ENCODE results near the gene CDON. TPM values are rescaled to one million over a fixed set of nuclear protein-coding genes. Genes with fewer than 3 reads are reported as not detected.

CDON gene
- total and polyA plus RNA-seq, 2 of the 13 experiments (the other 11 are each of a cell fraction or from before 2014, with no cell fraction given): 9.6 to 12.8 TPM

DNA sequence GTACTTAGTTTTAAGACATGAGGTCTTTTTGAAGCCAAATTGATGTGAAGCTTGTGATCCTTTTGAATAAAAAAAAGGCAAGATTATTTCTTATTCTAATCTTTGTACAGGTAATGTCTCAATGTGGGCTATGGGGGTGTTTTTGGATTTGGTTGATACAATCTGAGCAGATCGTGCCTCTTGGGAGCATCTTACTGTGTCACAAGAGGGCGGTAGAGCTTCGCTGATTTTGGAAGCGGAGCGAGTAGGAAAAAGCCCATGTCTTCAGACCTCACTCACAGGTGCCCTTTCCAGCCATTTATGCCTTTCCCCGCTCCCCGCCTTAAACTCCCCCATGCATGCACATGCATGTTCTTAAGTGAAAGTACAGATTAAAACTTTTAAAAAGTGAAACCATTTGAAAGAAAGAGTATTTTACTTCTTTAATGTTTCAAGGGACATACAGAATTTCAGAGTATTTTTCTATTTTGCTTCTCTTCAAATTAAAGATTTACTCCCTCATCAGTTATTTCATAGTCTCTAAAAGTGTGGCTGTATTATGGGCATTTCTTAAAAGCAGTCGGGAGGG lies 139.6 kb downstream of the CDON start (continued):
- TF ChIP-seq, protein P1, sequence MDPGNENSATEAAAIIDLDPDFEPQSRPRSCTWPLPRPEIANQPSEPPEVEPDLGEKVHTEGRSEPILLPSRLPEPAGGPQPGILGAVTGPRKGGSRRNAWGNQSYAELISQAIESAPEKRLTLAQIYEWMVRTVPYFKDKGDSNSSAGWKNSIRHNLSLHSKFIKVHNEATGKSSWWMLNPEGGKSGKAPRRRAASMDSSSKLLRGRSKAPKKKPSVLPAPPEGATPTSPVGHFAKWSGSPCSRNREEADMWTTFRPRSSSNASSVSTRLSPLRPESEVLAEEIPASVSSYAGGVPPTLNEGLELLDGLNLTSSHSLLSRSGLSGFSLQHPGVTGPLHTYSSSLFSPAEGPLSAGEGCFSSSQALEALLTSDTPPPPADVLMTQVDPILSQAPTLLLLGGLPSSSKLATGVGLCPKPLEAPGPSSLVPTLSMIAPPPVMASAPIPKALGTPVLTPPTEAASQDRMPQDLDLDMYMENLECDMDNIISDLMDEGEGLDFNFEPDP (CRISPR knock-in tag; conservative IDR thresholded peaks at IDR 0.05): no peak
- TF ChIP-seq ZNF234 (CRISPR knock-in tag; conservative IDR thresholded peaks at IDR 0.05) (no peak), ZNF230 (CRISPR knock-in tag; IDR thresholded peaks at IDR 0.05) (no peak), EP300 (IDR thresholded peaks at IDR 0.05; ENCODE audit: low read depth in 2 of 2, low read length in 2 of 2) (no peak), EP300 (CRISPR knock-in tag; IDR thresholded peaks at IDR 0.05; ENCODE audit: borderline replicate concordance) (no peak), ZNF619 (CRISPR knock-in tag; IDR thresholded peaks at IDR 0.05) (no peak), HNF4G (IDR thresholded peaks at IDR 0.05; ENCODE audit: borderline replicate concordance, low read depth, low read length) (no peak), HNF4G (CRISPR knock-in tag; IDR thresholded peaks at IDR 0.05; ENCODE audit: borderline replicate concordance, low read depth) (no peak), KDM2A (CRISPR knock-in tag; IDR thresholded peaks at IDR 0.05; ENCODE audit: borderline replicate concordance, low read depth) (0 out of 2 replicates have a peak, but pooled peaks have one; percentile 29), IRX3 (CRISPR knock-in tag; IDR thresholded peaks at IDR 0.05; ENCODE audit: borderline replicate concordance, low read depth) (no peak)
- TF ChIP-seq, protein P2, sequence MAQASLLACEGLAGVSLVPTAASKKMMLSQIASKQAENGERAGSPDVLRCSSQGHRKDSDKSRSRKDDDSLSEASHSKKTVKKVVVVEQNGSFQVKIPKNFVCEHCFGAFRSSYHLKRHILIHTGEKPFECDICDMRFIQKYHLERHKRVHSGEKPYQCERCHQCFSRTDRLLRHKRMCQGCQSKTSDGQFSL (CRISPR knock-in tag; IDR thresholded peaks at IDR 0.05): no peak
- TF ChIP-seq, protein P3, sequence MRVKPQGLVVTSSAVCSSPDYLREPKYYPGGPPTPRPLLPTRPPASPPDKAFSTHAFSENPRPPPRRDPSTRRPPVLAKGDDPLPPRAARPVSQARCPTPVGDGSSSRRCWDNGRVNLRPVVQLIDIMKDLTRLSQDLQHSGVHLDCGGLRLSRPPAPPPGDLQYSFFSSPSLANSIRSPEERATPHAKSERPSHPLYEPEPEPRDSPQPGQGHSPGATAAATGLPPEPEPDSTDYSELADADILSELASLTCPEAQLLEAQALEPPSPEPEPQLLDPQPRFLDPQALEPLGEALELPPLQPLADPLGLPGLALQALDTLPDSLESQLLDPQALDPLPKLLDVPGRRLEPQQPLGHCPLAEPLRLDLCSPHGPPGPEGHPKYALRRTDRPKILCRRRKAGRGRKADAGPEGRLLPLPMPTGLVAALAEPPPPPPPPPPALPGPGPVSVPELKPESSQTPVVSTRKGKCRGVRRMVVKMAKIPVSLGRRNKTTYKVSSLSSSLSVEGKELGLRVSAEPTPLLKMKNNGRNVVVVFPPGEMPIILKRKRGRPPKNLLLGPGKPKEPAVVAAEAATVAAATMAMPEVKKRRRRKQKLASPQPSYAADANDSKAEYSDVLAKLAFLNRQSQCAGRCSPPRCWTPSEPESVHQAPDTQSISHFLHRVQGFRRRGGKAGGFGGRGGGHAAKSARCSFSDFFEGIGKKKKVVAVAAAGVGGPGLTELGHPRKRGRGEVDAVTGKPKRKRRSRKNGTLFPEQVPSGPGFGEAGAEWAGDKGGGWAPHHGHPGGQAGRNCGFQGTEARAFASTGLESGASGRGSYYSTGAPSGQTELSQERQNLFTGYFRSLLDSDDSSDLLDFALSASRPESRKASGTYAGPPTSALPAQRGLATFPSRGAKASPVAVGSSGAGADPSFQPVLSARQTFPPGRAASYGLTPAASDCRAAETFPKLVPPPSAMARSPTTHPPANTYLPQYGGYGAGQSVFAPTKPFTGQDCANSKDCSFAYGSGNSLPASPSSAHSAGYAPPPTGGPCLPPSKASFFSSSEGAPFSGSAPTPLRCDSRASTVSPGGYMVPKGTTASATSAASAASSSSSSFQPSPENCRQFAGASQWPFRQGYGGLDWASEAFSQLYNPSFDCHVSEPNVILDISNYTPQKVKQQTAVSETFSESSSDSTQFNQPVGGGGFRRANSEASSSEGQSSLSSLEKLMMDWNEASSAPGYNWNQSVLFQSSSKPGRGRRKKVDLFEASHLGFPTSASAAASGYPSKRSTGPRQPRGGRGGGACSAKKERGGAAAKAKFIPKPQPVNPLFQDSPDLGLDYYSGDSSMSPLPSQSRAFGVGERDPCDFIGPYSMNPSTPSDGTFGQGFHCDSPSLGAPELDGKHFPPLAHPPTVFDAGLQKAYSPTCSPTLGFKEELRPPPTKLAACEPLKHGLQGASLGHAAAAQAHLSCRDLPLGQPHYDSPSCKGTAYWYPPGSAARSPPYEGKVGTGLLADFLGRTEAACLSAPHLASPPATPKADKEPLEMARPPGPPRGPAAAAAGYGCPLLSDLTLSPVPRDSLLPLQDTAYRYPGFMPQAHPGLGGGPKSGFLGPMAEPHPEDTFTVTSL (CRISPR knock-in tag; IDR thresholded peaks at IDR 0.05; ENCODE audit: borderline replicate concordance): no peak
- TF ChIP-seq, protein P4, sequence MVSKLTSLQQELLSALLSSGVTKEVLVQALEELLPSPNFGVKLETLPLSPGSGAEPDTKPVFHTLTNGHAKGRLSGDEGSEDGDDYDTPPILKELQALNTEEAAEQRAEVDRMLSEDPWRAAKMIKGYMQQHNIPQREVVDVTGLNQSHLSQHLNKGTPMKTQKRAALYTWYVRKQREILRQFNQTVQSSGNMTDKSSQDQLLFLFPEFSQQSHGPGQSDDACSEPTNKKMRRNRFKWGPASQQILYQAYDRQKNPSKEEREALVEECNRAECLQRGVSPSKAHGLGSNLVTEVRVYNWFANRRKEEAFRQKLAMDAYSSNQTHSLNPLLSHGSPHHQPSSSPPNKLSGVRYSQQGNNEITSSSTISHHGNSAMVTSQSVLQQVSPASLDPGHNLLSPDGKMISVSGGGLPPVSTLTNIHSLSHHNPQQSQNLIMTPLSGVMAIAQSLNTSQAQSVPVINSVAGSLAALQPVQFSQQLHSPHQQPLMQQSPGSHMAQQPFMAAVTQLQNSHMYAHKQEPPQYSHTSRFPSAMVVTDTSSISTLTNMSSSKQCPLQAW (CRISPR knock-in tag; IDR thresholded peaks at IDR 0.05): no peak
- TF ChIP-seq, protein P5, sequence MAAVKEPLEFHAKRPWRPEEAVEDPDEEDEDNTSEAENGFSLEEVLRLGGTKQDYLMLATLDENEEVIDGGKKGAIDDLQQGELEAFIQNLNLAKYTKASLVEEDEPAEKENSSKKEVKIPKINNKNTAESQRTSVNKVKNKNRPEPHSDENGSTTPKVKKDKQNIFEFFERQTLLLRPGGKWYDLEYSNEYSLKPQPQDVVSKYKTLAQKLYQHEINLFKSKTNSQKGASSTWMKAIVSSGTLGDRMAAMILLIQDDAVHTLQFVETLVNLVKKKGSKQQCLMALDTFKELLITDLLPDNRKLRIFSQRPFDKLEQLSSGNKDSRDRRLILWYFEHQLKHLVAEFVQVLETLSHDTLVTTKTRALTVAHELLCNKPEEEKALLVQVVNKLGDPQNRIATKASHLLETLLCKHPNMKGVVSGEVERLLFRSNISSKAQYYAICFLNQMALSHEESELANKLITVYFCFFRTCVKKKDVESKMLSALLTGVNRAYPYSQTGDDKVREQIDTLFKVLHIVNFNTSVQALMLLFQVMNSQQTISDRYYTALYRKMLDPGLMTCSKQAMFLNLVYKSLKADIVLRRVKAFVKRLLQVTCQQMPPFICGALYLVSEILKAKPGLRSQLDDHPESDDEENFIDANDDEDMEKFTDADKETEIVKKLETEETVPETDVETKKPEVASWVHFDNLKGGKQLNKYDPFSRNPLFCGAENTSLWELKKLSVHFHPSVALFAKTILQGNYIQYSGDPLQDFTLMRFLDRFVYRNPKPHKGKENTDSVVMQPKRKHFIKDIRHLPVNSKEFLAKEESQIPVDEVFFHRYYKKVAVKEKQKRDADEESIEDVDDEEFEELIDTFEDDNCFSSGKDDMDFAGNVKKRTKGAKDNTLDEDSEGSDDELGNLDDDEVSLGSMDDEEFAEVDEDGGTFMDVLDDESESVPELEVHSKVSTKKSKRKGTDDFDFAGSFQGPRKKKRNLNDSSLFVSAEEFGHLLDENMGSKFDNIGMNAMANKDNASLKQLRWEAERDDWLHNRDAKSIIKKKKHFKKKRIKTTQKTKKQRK (IDR thresholded peaks at IDR 0.05; ENCODE audit: low read length): no peak

Data from HepG2 (cell line).